ENCODE results near the gene TDRKH.

The TDRKH gene

DNA sequence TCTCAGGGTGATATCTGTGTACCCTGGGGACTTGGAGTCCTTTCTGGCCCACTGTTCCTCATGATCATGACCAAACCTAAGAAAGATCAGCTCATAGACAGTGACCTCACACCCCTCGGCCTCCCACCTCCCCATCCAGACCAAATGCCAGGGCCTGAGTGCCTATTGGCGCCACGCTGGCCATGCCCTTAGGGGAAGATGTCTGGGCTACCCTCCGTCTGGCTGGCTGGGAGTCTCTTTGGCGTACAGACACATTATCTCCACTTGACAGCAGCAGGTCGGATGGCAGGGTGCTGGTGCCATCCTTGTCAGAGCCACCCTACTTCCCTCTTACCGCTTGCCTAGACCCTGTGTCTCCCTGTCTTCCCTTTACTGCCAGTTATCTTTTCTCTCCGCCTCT is 32.9 kb upstream of the TDRKH start:
- DNase-seq (ENCODE audit: low read depth), result no peak
- TF ChIP-seq, protein P1, sequence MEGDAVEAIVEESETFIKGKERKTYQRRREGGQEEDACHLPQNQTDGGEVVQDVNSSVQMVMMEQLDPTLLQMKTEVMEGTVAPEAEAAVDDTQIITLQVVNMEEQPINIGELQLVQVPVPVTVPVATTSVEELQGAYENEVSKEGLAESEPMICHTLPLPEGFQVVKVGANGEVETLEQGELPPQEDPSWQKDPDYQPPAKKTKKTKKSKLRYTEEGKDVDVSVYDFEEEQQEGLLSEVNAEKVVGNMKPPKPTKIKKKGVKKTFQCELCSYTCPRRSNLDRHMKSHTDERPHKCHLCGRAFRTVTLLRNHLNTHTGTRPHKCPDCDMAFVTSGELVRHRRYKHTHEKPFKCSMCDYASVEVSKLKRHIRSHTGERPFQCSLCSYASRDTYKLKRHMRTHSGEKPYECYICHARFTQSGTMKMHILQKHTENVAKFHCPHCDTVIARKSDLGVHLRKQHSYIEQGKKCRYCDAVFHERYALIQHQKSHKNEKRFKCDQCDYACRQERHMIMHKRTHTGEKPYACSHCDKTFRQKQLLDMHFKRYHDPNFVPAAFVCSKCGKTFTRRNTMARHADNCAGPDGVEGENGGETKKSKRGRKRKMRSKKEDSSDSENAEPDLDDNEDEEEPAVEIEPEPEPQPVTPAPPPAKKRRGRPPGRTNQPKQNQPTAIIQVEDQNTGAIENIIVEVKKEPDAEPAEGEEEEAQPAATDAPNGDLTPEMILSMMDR (IDR thresholded peaks at IDR 0.05; ENCODE audit: control insufficient read depth, insufficient read depth, low read depth, low read length, missing control alignments), result no peak
- no peak overlapping the region for H3K4me3 ChIP-seq (ENCODE audit: control insufficient read depth, low read depth, low read length)

DNA sequence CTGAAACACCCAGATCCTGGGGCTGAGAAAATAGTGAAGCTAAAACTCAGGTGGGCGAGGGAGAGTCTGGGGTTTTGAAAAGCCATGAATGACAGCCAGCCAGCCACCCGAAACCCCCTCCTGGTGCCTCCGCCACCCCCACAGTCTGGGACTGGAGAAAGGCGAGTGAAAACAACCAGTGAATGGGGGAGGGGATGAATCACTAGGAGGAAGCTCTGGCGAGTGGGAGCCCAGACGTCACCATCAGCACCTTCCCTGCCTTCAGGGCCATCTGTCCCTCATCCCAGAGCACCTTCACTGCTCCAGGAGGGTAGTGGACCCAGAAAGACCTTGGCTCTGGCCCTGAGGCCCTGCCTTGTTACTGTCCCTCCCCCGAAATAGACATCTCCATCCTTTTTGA is 32.1 kb upstream of the TDRKH start:
- no peak overlapping the region for H3K4me3 ChIP-seq (ENCODE audit: control insufficient read depth, low read depth, low read length)
- no peak for DNase-seq (ENCODE audit: low read depth)
- TF ChIP-seq, protein P1 (IDR thresholded peaks at IDR 0.05; ENCODE audit: control insufficient read depth, insufficient read depth, low read depth, low read length, missing control alignments), result no peak

DNA sequence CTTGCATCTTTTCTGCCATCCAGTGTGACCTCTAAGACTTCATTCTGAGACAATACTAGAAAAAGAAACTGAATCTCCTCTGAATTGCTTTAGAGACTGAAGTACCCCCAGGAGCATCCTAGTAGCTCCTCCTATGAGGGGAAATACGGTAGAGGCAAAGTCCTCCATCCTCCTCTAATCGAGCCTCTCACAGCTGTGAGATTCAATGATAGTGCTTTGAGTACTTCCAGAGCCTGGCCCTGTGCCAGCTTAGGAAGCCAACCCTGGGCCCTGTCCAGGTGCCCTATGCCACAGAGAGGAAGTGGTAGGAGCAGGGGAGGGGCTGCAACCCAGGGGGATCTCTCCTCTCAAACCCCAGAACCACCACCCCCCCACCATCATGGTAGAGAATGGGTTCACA is 30.6 kb upstream of the TDRKH start:
- DNase-seq (ENCODE audit: low read depth), result no peak
- TF ChIP-seq, protein P1 (IDR thresholded peaks at IDR 0.05; ENCODE audit: control insufficient read depth, insufficient read depth, low read depth, low read length, missing control alignments), result no peak
- H3K4me3 ChIP-seq (ENCODE audit: control insufficient read depth, low read depth, low read length), result no peak overlapping the region

DNA sequence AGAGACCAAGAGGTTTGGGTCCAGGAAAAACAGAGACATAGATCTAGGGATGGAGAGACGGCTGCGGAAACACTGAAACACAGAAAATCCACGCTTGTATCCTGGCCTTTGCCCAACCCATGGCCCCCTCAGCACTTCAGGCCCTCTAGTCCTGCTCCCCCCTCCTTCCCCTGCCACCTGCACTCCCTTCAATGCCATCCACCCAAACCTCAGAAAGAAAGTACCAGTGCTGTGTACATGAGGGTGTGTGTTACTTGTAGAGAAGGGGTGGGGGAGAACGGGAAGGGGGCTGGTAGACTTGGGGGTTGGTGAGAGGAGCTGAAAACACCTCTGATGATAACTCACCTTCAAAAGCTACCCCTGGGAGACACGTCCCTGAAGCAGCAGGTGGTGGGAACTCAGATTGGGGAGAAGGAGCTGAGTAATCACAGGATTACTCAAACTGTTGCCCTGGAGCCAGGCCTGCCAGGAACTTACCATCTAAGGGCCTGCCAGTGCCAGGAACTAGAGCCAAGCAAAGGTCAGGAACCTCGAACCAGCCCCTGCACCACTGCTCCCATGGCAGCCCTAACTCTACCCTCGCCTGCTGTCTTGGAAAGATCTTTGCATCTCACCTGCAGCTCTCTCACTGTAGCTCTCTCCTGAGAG is 29.8 kb upstream of the TDRKH start:
- TF ChIP-seq, protein P1 (IDR thresholded peaks at IDR 0.05; ENCODE audit: control insufficient read depth, insufficient read depth, low read depth, low read length, missing control alignments), result no peak
- no peak for DNase-seq (ENCODE audit: low read depth)
- no peak overlapping the region for H3K4me3 ChIP-seq (ENCODE audit: control insufficient read depth, low read depth, low read length)

DNA sequence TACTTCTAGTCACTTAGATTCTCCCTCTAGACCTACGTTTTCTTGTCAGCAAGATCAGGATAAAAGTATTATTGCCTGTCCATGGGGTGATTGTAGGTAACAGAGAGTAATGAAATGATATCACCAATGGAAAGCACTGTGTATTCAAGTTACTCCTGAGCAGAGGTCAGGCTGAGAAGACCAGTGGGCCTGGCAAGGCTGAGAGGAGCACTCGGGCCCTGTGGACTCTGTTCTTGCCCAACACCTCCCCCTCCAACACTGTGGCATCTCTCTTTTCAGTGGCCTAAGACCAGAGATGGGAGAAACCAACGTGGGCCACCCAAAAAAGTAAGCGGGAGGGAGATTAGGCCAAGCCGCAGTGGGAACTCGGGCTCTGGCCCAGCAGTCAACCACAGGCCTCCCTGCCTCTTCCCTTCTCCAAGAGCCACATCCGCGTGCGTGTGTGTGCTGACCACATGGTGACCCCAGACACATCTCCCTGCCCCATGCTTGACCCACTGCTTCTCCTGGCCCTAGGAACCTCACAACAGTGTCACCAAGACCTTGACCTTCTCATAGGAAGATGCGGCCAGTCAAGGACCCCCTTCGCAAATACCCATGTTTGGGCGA is 29.0 kb upstream of the TDRKH start:
- TF ChIP-seq, protein P1 (IDR thresholded peaks at IDR 0.05; ENCODE audit: control insufficient read depth, insufficient read depth, low read depth, low read length, missing control alignments), result no peak
- no peak for DNase-seq (ENCODE audit: low read depth)
- H3K4me3 ChIP-seq (ENCODE audit: control insufficient read depth, low read depth, low read length), result no peak overlapping the region

DNA sequence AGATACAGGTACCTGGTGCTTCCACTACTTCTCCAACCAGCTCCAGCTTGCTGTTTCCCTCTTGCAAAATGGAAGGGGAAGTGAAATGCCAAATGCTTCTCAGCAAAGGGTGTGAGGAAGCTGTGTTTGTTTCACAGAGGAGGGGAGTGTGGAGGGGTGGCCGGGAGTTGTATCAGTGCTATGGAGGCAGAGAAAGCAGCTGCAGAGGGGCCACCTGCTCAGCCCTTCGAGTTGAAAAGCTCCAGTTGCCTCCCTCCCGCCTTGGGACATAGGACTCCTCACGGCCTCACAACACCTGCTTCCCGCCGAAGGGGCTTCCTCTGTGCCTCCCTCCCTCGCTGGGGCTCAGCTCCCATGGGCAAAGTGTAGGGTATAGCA is 27.0 kb upstream of the TDRKH start:
- no peak overlapping the region for H3K4me3 ChIP-seq (ENCODE audit: control insufficient read depth, low read depth, low read length)
- DNase-seq (ENCODE audit: low read depth), result no peak
- TF ChIP-seq, protein P1 (IDR thresholded peaks at IDR 0.05; ENCODE audit: control insufficient read depth, insufficient read depth, low read depth, low read length, missing control alignments), result no peak
